HCT116 (cell line): ENCODE results near the gene C1S. TPM values are rescaled to one million over a fixed set of nuclear protein-coding genes. Genes with fewer than 3 reads are reported as not detected.

Experiments used
- ATAC-seq: fragments of 200-7000 bp; cut with Tn5 transposase; 2 replicates; pipeline ENCODE4 v1.9.1; 2020; ENCODE audit warnings: mild to moderate bottlenecking, moderate library complexity
- BruUV-seq: library from RNA; stranded (reverse); fragments of 400-500 nt; replicated peaks from 2 replicates; lab custom pipeline; 2021; lab: Mats Ljungman, UMichigan
- CTCF ChIA-PET: fragments of 300-600 bp; sonication (Branson Sonifier 250); formaldehyde crosslinking; loops from one replicate; lab custom pipeline; 2021; ENCODE audit warnings: antibody characterized with exemption; lab: Charles Lee
- POLR2A ChIA-PET: fragments of 300-600, 350-600 bp; sonication (Branson Sonifier 250); formaldehyde crosslinking; loops from one replicate; lab custom pipeline; 2021; ENCODE audit warnings: antibody characterized with exemption; lab: Charles Lee
- RAD21 ChIA-PET, 2 experiments: fragments of 300-600 bp; sonication (Branson Sonifier 250); formaldehyde crosslinking; loops; one replicate each; lab custom pipeline; 2023; ENCODE audit warnings: low total read pairs in 2 of 2; ENCODE audit not compliant: uncharacterized antibody in 2 of 2, unreplicated experiment in 2 of 2, low non-redundant PET in 1 of 2; lab: Charles Lee
- DNase-seq: peaks from one replicate; pipeline ENCODE4 v3.0.0-alpha.2; 2010; ENCODE audit warnings: low read depth, low spot score
- H2AFZ ChIP-seq: fragments of 200-600 bp; shearing (Covaris generic), sonication (generic); 2 replicates; pipeline ENCODE4 v1.6.1; 2017; ENCODE audit warnings: low read depth, mixed run types, mixed read lengths, antibody characterized with exemption, low read length; ENCODE audit not compliant: poor library complexity, severe bottlenecking
- H3K27ac ChIP-seq: 2 replicates; pipeline ENCODE4 v1.5.1; 2012; ENCODE audit warnings: low read depth, low read length
- H3K27me3 ChIP-seq: fragments of 200-600 bp; sonication (generic); 2 replicates; pipeline ENCODE4 v1.6.1; 2016; ENCODE audit warnings: mixed run types, low read length, mixed read lengths; ENCODE audit not compliant: insufficient read depth
- H3K36me3 ChIP-seq, 2 experiments: fragments of 200-500 bp in 1 of 2; fragments of 200-600 bp in 1 of 2; sonication (Bioruptor generic) in 1 of 2; sonication (generic) in 1 of 2; 2 replicates each; pipeline versions ENCODE4 v1.5.1 to v1.6.1; 2014 to 2016; ENCODE audit warnings: low read length in 2 of 2, inconsistent platforms in 1 of 2, mixed read lengths in 1 of 2, mixed run types in 1 of 2; ENCODE audit not compliant: insufficient read depth in 2 of 2, control insufficient read depth in 1 of 2
- H3K4me1 ChIP-seq, 2 experiments: fragments of 200-600 bp in 1 of 2; sonication (generic) in 1 of 2; 2 replicates each; pipeline versions ENCODE4 v1.5.1 to v1.6.1; 2012 to 2017; ENCODE audit warnings: low read length in 2 of 2, inconsistent platforms in 1 of 2, mild to moderate bottlenecking in 1 of 2, mixed read lengths in 1 of 2, mixed run types in 1 of 2, moderate library complexity in 1 of 2; ENCODE audit not compliant: insufficient read depth in 2 of 2, control insufficient read depth in 1 of 2
- H3K4me2 ChIP-seq: fragments of 200-600 bp; sonication (generic); 2 replicates; pipeline ENCODE4 v1.6.1; 2017; ENCODE audit warnings: mixed run types, low read length, mixed read lengths
- H3K4me3 ChIP-seq, 2 experiments: fragments of 200-600 bp in 1 of 2; sonication (generic) in 1 of 2; replicated peaks in 1 of 2; 2 replicates each; pipeline ENCODE4 v1.5.1; 2011 to 2016; ENCODE audit warnings: low read length in 2 of 2, control low read depth in 1 of 2, low read depth in 1 of 2, mild to moderate bottlenecking in 1 of 2, mixed read lengths in 1 of 2, mixed run types in 1 of 2
- H3K79me2 ChIP-seq: fragments of 200-600 bp; sonication (generic); 2 replicates; pipeline ENCODE4 v1.6.1; 2017; ENCODE audit warnings: mild to moderate bottlenecking, mixed run types, low read length, moderate library complexity, mixed read lengths; ENCODE audit not compliant: insufficient read depth
- H3K9ac ChIP-seq: fragments of 200-600 bp; sonication (generic); 2 replicates; pipeline ENCODE4 v1.6.1; 2016; ENCODE audit warnings: low read length, mixed read lengths
- H3K9me2 ChIP-seq: fragments of 200-600 bp; sonication (generic), shearing (Covaris generic); 2 replicates; pipeline ENCODE4 v1.6.1; 2017; ENCODE audit warnings: mixed run types, mild to moderate bottlenecking, moderate library complexity; ENCODE audit not compliant: insufficient read depth
- H3K9me3 ChIP-seq, 2 experiments: fragments of 200-500 bp in 1 of 2; fragments of 200-600 bp in 1 of 2; sonication (Bioruptor generic) in 1 of 2; sonication (generic) in 1 of 2; 2 replicates each; pipeline ENCODE4 v1.6.1; 2014 to 2017; ENCODE audit warnings: low read length in 2 of 2, mixed read lengths in 2 of 2, inconsistent platforms in 1 of 2, low read depth in 1 of 2, mild to moderate bottlenecking in 1 of 2, mixed run types in 1 of 2, moderate library complexity in 1 of 2; ENCODE audit not compliant: control insufficient read depth in 1 of 2, insufficient read depth in 1 of 2
- H4K20me1 ChIP-seq: fragments of 200-600 bp; sonication (generic), shearing (Covaris generic); 2 replicates; pipeline ENCODE4 v1.6.1; 2017; ENCODE audit warnings: mixed run types, mild to moderate bottlenecking, moderate library complexity; ENCODE audit not compliant: insufficient read depth
- CTCF ChIP-seq, 3 experiments: fragments of 200-600 bp in 1 of 3; sonication (generic) in 1 of 3; IDR thresholded peaks in 2 of 3; conservative IDR thresholded peaks in 1 of 3; 2 replicates each; pipeline ENCODE4 v1.5.1; 2012 to 2017; ENCODE audit warnings: low read depth in 2 of 3, low read length in 2 of 3, antibody characterized with exemption in 1 of 3, borderline replicate concordance in 1 of 3, control low read depth in 1 of 3, mild to moderate bottlenecking in 1 of 3, mixed read lengths in 1 of 3, mixed run types in 1 of 3, moderate library complexity in 1 of 3; ENCODE audit not compliant: insufficient read depth in 1 of 3
- EZH2 ChIP-seq: fragments of 200-600 bp; sonication (generic); IDR thresholded peaks from 2 replicates; pipeline ENCODE4 v1.6.1; 2017; ENCODE audit warnings: antibody characterized with exemption, mixed run types
- EZH2phosphoT487 ChIP-seq: fragments of 200-600 bp; IDR thresholded peaks from 2 replicates; pipeline ENCODE4 v1.6.1; 2018; ENCODE audit warnings: antibody characterized with exemption, borderline replicate concordance
- FOSL1 ChIP-seq: IDR thresholded peaks from 2 replicates; pipeline ENCODE4 v1.6.1; 2012; ENCODE audit warnings: low read depth
- REST ChIP-seq: IDR thresholded peaks from 2 replicates; pipeline ENCODE4 v1.6.1; 2012; ENCODE audit warnings: low read depth
- SIN3A ChIP-seq: IDR thresholded peaks from 2 replicates; pipeline ENCODE4 v1.6.1; 2012; ENCODE audit warnings: low read depth
- SP1 ChIP-seq: IDR thresholded peaks from 2 replicates; pipeline ENCODE4 v1.6.1; 2012; ENCODE audit warnings: low read depth
- SRF ChIP-seq: IDR thresholded peaks from 2 replicates; pipeline ENCODE4 v1.6.1; 2012; ENCODE audit warnings: low read depth
- YY1 ChIP-seq: IDR thresholded peaks from 2 replicates; pipeline ENCODE4 v1.6.1; 2011; ENCODE audit warnings: low read length, low read depth, moderate library complexity, mild to moderate bottlenecking; ENCODE audit not compliant: insufficient replicate concordance; ENCODE audit errors: extremely low read depth
- ZNF274 ChIP-seq: fragments of 200-500 bp; sonication (Bioruptor generic); IDR thresholded peaks from 2 replicates; pipeline ENCODE4 v1.6.1; 2014; ENCODE audit warnings: mild to moderate bottlenecking, low read depth, low read length, inconsistent platforms
- intact Hi-C: fragments of 100-400 bp; cut with micrococcal nuclease; formaldehyde crosslinking; loops from 2 replicates; pipeline ENCODE4 v1.10.0; 2022
- total RNA-seq: library from RNA; stranded (reverse); gene quantifications from one replicate; pipeline ENCODE4 v1.2.1, GENCODE V29; 2021; ENCODE audit not compliant: unreplicated experiment

C1S gene
- total RNA-seq, 1 experiment from 2014 or later: 2.4 TPM

GRCh38 chr12:7100239-7100638 is 39.7 kb downstream of the C1S start (continued):
- TF ChIP-seq REST: no peak
- TF ChIP-seq CTCF (IDR thresholded peaks at IDR 0.05 in 2 of 3, conservative IDR thresholded peaks at IDR 0.05 in 1 of 3; ENCODE audit: borderline replicate concordance in 1 of 3, insufficient read depth in 1 of 3, low read depth in 2 of 3, low read length in 2 of 3): no peak
- no peak for TF ChIP-seq EZH2phosphoT487
- TF ChIP-seq YY1: no peak
- no peak for TF ChIP-seq FOSL1

- ChIA-PET CTCF (no interaction called here), RAD21 (no interaction called here), POLR2A (no interaction called here)
- Histone ChIP-seq H3K9ac (no peak overlapping the region), H3K27me3 (no peaks in the 10 kb centered on the region), H4K20me1 (no peaks in the 10 kb centered on the region), H3K27ac (no peak overlapping the region), H3K79me2 (0 out of 2 replicates have a peak, but pooled peaks cover 2% of the 10 kb centered on the region), H3K4me3 (no peak overlapping the region), H3K36me3 (peaks cover 6 to 9% of the 10 kb centered on the region in 2 experiments; a peak in 2 of 4 replicates), H3K4me1 (no peaks in the 10 kb centered on the region), H3K9me2 (no peaks in the 10 kb centered on the region), H3K4me2 (no peak overlapping the region), H2AFZ (no peak overlapping the region), H3K9me3 (peaks cover 4 to 6% of the 10 kb centered on the region in 2 experiments; a peak in 1 of 4 replicates)
- intact Hi-C loops: no loop called here
- BruUV-seq: no TSS peak
- ATAC-seq: no peak
- no peak for DNase-seq
- TF ChIP-seq REST: no peak
- TF ChIP-seq SP1: no peak
- TF ChIP-seq SRF: no peak
- no peak for TF ChIP-seq EZH2
- no peak for TF ChIP-seq ZNF274
- TF ChIP-seq SIN3A: no peak
These were observed 40.7 kb downstream of the C1S start for GRCh38 chr12:7101047-7101693.
